IPS-15b (cell line): ENCODE results near the gene ODAPH.

Experiments
- H3K27me3 ChIP-seq: one replicate; pipeline ENCODE4 v1.6.1; 2013; ENCODE audit warnings: low read length; ENCODE audit not compliant: control insufficient read depth, insufficient read depth
- H3K36me3 ChIP-seq: one replicate; pipeline ENCODE4 v1.6.1; 2013; ENCODE audit warnings: low read length; ENCODE audit not compliant: control insufficient read depth, insufficient read depth
- H3K4me1 ChIP-seq: one replicate; pipeline ENCODE4 v1.6.1; 2013; ENCODE audit warnings: mild to moderate bottlenecking, low read length; ENCODE audit not compliant: control insufficient read depth, insufficient read depth
- H3K4me3 ChIP-seq: one replicate; pipeline ENCODE4 v1.5.1; 2013; ENCODE audit warnings: low read depth, low read length
- H3K9ac ChIP-seq: one replicate; pipeline ENCODE4 v1.6.1; 2013; ENCODE audit warnings: low read depth, mild to moderate bottlenecking, low read length
- H3K9me3 ChIP-seq: one replicate; pipeline ENCODE4 v1.6.1; 2013; ENCODE audit warnings: mild to moderate bottlenecking, low read length; ENCODE audit not compliant: control insufficient read depth, insufficient read depth

Gene ODAPH

DNA sequence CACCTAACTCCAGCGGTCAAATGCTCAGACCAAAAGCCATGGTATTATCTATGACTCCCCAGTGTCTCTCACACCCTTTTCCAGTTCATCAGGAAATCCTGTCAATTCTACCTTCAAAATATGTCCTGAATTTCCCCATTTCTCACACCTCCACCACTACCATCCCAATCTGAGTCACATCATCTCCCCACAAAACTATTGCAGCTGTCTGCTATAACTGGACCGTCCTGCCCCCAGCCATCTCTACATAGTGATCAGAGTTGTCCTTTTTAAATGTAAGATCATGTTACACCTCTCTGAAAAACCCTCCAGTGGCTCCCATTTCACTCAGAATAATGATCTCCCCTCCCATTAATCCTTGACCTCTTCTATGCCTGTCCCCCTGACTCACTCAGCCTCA, 6.8 kb upstream of the ODAPH start:
- H3K9ac ChIP-seq: no peak overlapping the region
- H3K9me3 ChIP-seq: no peaks in the 10 kb centered on the region
- no peaks in the 10 kb centered on the region for H3K27me3 ChIP-seq
- no peaks in the 10 kb centered on the region for H3K36me3 ChIP-seq
- no peak overlapping the region for H3K4me3 ChIP-seq
- H3K4me1 ChIP-seq: no peaks in the 10 kb centered on the region

DNA sequence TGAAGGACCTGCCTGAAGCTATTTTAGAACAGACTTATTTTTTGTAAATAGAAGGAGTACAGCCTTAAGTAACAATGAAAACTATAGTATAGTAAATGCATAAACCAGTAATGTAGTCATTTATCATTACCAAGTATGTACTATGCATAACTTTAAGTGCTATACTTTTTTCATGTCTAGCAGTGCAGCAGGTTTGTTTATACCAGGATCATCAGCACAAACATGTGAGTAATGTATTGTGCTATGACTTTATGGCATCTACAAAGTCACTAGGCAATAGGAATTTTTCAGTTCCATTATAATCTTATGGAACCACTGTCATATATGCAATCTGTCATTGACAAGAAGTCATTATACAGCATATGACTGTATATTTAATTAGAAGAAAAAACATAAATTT, 3.4 kb upstream of the ODAPH start:
- H3K4me1 ChIP-seq: no peaks in the 10 kb centered on the region

DNA sequence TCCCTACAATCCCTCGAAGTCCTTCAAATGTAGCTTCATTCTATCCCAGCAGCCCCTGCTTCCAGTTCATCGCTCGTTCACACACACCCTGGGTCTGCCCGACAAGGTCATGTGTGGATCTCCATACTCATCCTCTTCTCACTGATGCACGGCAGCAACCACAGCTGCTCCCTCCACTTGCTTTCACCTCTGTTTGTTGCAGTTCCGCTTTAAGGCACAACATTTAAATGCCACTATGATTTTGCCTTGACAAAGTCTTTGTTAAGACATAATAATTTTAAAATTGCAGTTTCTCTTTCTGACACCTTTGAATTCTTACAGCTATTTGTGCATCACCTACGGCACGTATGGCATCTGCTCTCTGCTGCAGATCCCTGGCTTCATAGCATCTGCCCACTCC, 1.8 kb downstream of the ODAPH start:
- Histone ChIP-seq H3K27me3 (no peaks in the 10 kb centered on the region), H3K36me3 (no peaks in the 10 kb centered on the region), H3K9me3 (no peaks in the 10 kb centered on the region), H3K9ac (no peak overlapping the region), H3K4me1 (no peaks in the 10 kb centered on the region), H3K4me3 (no peak overlapping the region)

More for the DNA sequence above, 3.4 kb upstream of the ODAPH start:
- no peaks in the 10 kb centered on the region for H3K9me3 ChIP-seq
- no peaks in the 10 kb centered on the region for H3K36me3 ChIP-seq
- no peaks in the 10 kb centered on the region for H3K27me3 ChIP-seq
- H3K4me3 ChIP-seq: no peak overlapping the region
- H3K9ac ChIP-seq: no peak overlapping the region

DNA sequence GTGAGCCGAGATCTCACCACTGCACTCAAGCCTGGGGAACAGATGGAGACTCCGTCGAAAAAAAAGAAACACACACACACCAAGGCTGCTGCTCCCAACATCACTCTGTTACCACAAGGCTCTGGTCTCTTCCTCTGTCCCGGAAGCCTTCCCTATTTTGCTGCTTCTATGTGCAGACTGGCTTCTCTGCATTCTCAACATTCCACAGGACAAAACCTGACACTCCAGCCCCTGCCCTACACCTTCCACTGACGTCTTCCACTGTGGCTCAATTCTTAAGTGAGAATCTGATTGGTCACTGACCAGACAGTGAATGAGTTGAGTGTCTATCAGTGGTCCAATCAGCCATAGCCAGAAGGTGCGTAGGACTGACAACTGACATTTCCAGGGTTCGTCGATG, 5.9 kb downstream of the ODAPH start:
- no peaks in the 10 kb centered on the region for H3K9me3 ChIP-seq
- no peaks in the 10 kb centered on the region for H3K27me3 ChIP-seq
- H3K4me3 ChIP-seq: no peak overlapping the region
- no peak overlapping the region for H3K9ac ChIP-seq
- H3K4me1 ChIP-seq: no peaks in the 10 kb centered on the region
- no peaks in the 10 kb centered on the region for H3K36me3 ChIP-seq

DNA sequence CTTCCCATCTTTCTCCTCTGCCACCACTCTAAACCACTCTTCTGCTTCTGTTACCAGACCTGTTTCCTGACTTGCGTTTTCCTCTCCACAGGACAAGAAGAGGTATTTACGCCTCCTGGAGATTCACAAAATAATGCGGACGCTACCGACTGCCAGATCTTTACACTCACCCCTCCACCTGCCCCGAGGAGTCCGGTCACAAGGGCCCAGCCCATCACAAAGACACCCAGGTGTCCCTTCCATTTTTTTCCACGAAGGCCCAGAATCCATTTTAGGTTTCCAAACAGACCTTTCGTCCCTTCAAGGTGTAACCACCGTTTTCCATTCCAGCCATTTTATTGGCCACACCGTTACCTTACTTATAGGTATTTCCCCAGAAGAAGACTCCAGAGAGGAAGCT, 8.2 kb downstream of the ODAPH start:
- H3K27me3 ChIP-seq: no peaks in the 10 kb centered on the region
- no peak overlapping the region for H3K9ac ChIP-seq
- no peaks in the 10 kb centered on the region for H3K4me1 ChIP-seq
- no peaks in the 10 kb centered on the region for H3K36me3 ChIP-seq
- no peak overlapping the region for H3K4me3 ChIP-seq
- H3K9me3 ChIP-seq: peaks cover 4% of the 10 kb centered on the region

DNA sequence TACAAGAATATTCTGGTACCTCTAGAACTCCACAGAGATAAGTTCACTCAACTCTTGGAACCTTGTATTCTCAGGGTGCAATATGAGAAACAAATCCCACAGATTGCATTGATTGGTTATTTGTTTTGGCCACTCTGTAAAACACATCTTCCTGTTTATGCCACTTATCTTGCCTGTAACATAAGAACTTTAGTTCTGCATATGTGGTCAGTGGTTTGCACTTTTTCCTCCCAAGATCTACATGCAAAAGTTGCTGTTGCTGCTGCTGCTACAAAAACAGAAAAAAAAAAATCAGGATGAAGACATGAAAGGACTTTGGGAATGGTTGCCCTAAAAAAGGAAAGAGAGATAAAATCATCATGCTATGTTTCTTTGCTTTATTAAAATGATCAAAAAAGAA, 9.6 kb downstream of the ODAPH start:
- Histone ChIP-seq H3K4me3 (no peak overlapping the region), H3K27me3 (no peaks in the 10 kb centered on the region), H3K4me1 (no peaks in the 10 kb centered on the region), H3K9ac (no peak overlapping the region), H3K9me3 (peaks cover 4% of the 10 kb centered on the region), H3K36me3 (no peaks in the 10 kb centered on the region)

DNA sequence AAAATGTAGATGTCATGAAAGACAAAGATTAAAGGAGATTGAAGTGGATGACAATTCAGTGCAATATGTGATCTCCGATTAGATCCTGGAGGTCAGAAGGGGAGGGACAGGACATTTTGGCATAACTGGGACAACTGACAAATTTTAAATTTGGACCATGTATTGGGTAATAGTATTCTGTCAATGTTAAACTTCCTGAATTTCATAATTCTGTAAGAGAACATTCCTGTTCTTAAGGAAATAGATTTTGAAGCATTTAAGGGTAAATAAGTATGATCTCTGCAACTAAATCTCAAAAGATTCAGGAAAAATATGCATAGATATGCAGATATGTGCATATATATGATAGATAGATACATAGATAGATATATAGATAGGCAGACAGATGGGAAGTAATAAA, 11.0 kb downstream of the ODAPH start:
- Histone ChIP-seq H3K9ac (no peak overlapping the region), H3K9me3 (peaks cover 4% of the 10 kb centered on the region), H3K36me3 (no peaks in the 10 kb centered on the region), H3K27me3 (no peaks in the 10 kb centered on the region), H3K4me1 (no peaks in the 10 kb centered on the region), H3K4me3 (no peak overlapping the region)

DNA sequence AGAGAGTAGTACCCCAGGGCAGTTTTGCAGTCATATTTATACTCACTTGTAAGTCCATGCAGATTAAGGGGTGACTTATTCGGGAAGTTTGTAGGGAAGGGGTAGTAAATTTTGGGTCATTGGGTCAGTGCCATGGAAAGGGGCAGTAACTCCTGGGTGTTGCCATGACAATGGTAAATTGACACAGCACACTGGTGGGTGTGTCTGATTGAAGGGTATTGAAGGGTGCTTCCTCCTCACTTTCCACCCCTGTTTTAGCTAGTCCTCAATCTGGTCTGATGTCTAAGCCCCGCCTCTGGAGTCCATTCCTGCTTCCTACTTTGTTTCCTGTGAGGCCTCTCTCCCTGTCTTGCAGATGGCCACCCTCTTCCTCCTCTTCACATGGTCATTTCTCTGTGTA, 11.9 kb downstream of the ODAPH start:
- H3K27me3 ChIP-seq: peaks cover 3% of the 10 kb centered on the region

DNA sequence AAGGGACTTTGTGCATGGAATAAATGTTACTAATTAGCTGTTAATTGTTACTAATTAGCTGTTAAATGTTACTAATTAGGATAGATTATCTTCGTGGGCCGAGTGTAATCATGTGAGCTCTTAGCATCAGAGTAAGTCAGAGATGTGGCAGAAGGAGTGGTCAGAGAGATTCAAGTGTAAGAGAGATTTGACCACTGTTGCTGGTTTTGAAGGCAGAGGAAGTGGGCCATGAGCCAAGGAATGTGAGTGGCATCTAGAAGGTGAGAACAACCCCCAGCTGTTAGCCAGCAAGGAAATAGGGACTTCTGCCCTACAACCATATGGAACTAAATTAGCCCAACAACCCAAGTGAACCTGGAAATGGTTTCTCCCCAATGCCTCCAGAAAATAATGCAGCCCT, 28.2 kb downstream of the ODAPH start:
- no peaks in the 10 kb centered on the region for H3K4me1 ChIP-seq
- H3K4me3 ChIP-seq: no peak overlapping the region
- no peaks in the 10 kb centered on the region for H3K36me3 ChIP-seq
- H3K9me3 ChIP-seq: no peaks in the 10 kb centered on the region
- no peaks in the 10 kb centered on the region for H3K27me3 ChIP-seq
- no peak overlapping the region for H3K9ac ChIP-seq

More for the DNA sequence above, 11.9 kb downstream of the ODAPH start:
- Histone ChIP-seq H3K4me1 (no peaks in the 10 kb centered on the region), H3K4me3 (no peak overlapping the region), H3K9ac (no peak overlapping the region), H3K36me3 (no peaks in the 10 kb centered on the region), H3K9me3 (peaks cover 4% of the 10 kb centered on the region)

DNA sequence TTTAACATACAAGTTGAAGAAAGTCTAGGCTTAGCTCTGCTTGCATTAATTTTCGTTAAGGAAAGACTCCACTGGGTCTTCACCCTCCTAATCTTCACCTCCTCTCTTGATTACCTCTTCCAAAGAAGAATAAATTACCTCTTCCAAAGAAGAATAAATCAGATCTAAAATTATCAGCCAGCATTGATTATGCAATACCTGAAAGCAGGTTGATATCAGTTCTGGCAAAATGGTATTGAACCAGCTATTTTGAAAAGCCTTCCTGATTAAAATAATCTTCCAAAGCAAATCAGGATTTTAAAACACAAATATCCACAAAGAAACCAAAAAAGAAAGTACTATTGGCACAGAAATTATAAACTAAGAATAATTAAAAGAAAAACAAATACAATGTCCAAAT, 37.5 kb downstream of the ODAPH start:
- Histone ChIP-seq H3K9me3 (no peaks in the 10 kb centered on the region), H3K36me3 (no peaks in the 10 kb centered on the region), H3K27me3 (no peaks in the 10 kb centered on the region), H3K9ac (no peak overlapping the region), H3K4me3 (no peak overlapping the region), H3K4me1 (no peaks in the 10 kb centered on the region)

DNA sequence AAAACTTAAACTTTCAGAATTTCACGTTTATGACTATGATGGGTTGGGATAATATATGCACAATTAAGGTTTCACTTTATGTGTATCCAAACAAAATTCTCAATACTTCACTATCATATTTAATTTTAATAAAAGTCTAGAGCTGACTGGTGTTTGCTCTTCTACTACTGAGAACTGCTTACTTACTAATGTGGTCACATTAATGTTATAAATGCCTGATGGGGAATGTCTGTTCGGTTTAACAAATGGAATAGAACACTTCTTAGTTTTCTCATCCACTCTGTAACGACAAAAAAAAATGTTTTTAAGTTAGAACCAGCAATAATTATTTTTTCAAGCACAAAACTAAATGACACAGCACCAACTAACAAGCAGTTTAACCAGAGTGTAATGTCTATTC, 40.2 kb downstream of the ODAPH start:
- Histone ChIP-seq H3K4me1 (no peaks in the 10 kb centered on the region), H3K4me3 (no peak overlapping the region), H3K36me3 (no peaks in the 10 kb centered on the region), H3K9ac (no peak overlapping the region), H3K27me3 (no peaks in the 10 kb centered on the region), H3K9me3 (no peaks in the 10 kb centered on the region)

DNA sequence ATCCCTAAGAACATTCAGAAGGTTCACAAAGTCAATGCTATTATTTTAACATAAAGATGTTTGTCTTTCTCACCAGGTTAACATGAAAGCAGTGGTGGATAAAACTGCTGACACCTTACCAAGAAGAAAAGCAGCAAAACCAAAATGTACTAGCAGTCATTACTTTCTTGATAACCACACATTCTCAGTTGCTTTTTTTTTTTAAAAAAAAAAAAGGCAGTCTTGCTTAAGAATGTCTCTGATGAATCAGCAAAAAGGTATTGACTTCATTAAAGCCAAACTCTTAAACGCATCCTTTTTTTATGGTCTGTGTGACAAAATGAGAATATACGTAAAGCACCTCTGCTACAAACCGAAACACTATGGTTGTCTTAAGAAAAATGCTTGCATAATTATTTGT, 42.5 kb downstream of the ODAPH start:
- Histone ChIP-seq H3K9ac (no peak overlapping the region), H3K27me3 (no peaks in the 10 kb centered on the region), H3K4me3 (no peak overlapping the region), H3K36me3 (no peaks in the 10 kb centered on the region), H3K9me3 (no peaks in the 10 kb centered on the region), H3K4me1 (no peaks in the 10 kb centered on the region)

DNA sequence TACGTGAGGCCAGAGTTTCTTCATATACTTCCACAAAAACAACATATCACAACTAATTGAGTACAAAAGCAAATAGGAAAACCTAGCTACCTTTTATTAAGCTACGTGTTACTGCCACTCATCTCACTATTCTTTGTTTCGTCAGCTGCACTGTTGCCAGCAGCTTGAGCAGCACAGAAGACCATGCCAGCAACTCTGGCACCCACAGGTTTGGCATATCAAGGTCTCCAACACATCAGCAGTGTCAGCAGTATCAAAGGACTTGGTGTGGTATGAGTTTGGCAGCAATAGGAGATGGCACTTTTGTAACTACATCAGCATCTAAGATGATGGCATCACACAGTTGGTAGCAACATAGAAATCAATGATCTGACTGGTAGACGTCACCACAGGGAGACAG, 43.8 kb downstream of the ODAPH start:
- no peaks in the 10 kb centered on the region for H3K36me3 ChIP-seq
- no peaks in the 10 kb centered on the region for H3K27me3 ChIP-seq
- H3K4me3 ChIP-seq: no peak overlapping the region
- H3K4me1 ChIP-seq: no peaks in the 10 kb centered on the region
- H3K9me3 ChIP-seq: no peaks in the 10 kb centered on the region
- H3K9ac ChIP-seq: no peak overlapping the region
